RWPE2 (cell line): ENCODE data around the gene SCFD2.
"Not testable (repeated sequence)": the region's sequence is repeated elsewhere in the genome, so short reads cannot be mapped to it uniquely, and the experiment has no call there.

Experiments
- ATAC-seq: fragments of 200-7000 bp; cut with Tn5 transposase; 3 replicates; pipeline ENCODE4 v1.9.1; 2021; ENCODE audit warnings: low read depth
- DNase-seq: peaks from one replicate; pipeline ENCODE4 v3.0.0-alpha.2; 2020; ENCODE audit warnings: low spot score
- H3K27ac ChIP-seq: fragments of 450-650 bp; 2 replicates; pipeline ENCODE4 v1.5.1; 2017; ENCODE audit warnings: mild to moderate bottlenecking; ENCODE audit not compliant: poor library complexity, severe bottlenecking
- H3K27me3 ChIP-seq: fragments of 250-450 bp; sonication (Bioruptor Pico); 2 replicates; pipeline ENCODE4 v1.5.1; 2021; ENCODE audit warnings: mild to moderate bottlenecking, moderate library complexity; ENCODE audit not compliant: insufficient read depth, poor library complexity, severe bottlenecking
- H3K36me3 ChIP-seq: fragments of 250-450 bp; sonication (Bioruptor Pico); 2 replicates; pipeline ENCODE4 v1.5.1; 2020; ENCODE audit warnings: low read depth, mild to moderate bottlenecking, moderate library complexity
- H3K4me1 ChIP-seq: fragments of 250-450 bp; sonication (Bioruptor Pico); 2 replicates; pipeline ENCODE4 v1.5.1; 2021; ENCODE audit warnings: mild to moderate bottlenecking, moderate library complexity; ENCODE audit not compliant: insufficient read depth, poor library complexity, severe bottlenecking
- H3K4me3 ChIP-seq: fragments of 250-450 bp; sonication (Bioruptor Pico); 2 replicates; pipeline ENCODE4 v1.5.1; 2021; ENCODE audit warnings: mild to moderate bottlenecking, moderate library complexity; ENCODE audit not compliant: severe bottlenecking
- H3K9me3 ChIP-seq: fragments of 250-450 bp; sonication (Bioruptor Pico); 2 replicates; pipeline ENCODE4 v1.5.1; 2021; ENCODE audit warnings: mild to moderate bottlenecking, moderate library complexity; ENCODE audit not compliant: severe bottlenecking
- CTCF ChIP-seq: fragments of 450-650 bp; IDR thresholded peaks from one replicate; pipeline ENCODE4 v1.5.1; 2017; ENCODE audit warnings: mild to moderate bottlenecking, moderate library complexity; ENCODE audit not compliant: poor library complexity, severe bottlenecking

SCFD2 gene

GRCh38 chr4:53183754-53184153 is 182.1 kb downstream of the SCFD2 start:
- H3K4me3 ChIP-seq, result no peak overlapping the region
- H3K9me3 ChIP-seq, result no peaks in the 10 kb centered on the region
- ATAC-seq, result no peak
- no peaks in the 10 kb centered on the region for H3K27me3 ChIP-seq
- no peak overlapping the region for H3K27ac ChIP-seq
- H3K4me1 ChIP-seq, result no peaks in the 10 kb centered on the region
- no peaks in the 10 kb centered on the region for H3K36me3 ChIP-seq
- no peak for DNase-seq
- no peak for TF ChIP-seq CTCF

- H3K4me1 ChIP-seq, H3K27ac ChIP-seq, H3K4me3 ChIP-seq, H3K27me3 ChIP-seq, DNase-seq, H3K36me3 ChIP-seq, ATAC-seq, H3K9me3 ChIP-seq: not testable (repeated sequence)
These were observed 188.1 kb downstream of the SCFD2 start for GRCh38 chr4:53177751-53178150.

- Histone ChIP-seq H3K27me3 (no peaks in the 10 kb centered on the region), H3K4me3 (no peak overlapping the region), H3K27ac (no peak overlapping the region), H3K36me3 (no peaks in the 10 kb centered on the region), H3K4me1 (no peaks in the 10 kb centered on the region), H3K9me3 (no peaks in the 10 kb centered on the region)
- ATAC-seq (no peak), DNase-seq (no peak)
- no peak for TF ChIP-seq CTCF
These were observed 190.2 kb downstream of the SCFD2 start for GRCh38 chr4:53175640-53176039.

GRCh38 chr4:53174823-53175222 is 191.0 kb downstream of the SCFD2 start:
- ATAC-seq (no peak), DNase-seq (no peak)
- Histone ChIP-seq H3K27me3 (no peaks in the 10 kb centered on the region), H3K4me3 (no peak overlapping the region), H3K36me3 (no peaks in the 10 kb centered on the region), H3K9me3 (no peaks in the 10 kb centered on the region), H3K27ac (no peak overlapping the region), H3K4me1 (no peaks in the 10 kb centered on the region)
- TF ChIP-seq CTCF, result no peak

GRCh38 chr4:53173576-53173975 is 192.3 kb downstream of the SCFD2 start:
- Histone ChIP-seq H3K4me3 (no peak overlapping the region), H3K27me3 (no peaks in the 10 kb centered on the region), H3K9me3 (no peaks in the 10 kb centered on the region), H3K36me3 (no peaks in the 10 kb centered on the region), H3K27ac (no peak overlapping the region), H3K4me1 (no peaks in the 10 kb centered on the region)
- no peak for ATAC-seq
- no peak for TF ChIP-seq CTCF
- DNase-seq, result no peak

- no peaks in the 10 kb centered on the region for H3K4me1 ChIP-seq
- H3K9me3 ChIP-seq, result no peaks in the 10 kb centered on the region
- ATAC-seq (no peak), DNase-seq (no peak)
- H3K36me3 ChIP-seq, result no peaks in the 10 kb centered on the region
- no peak overlapping the region for H3K27ac ChIP-seq
- no peak for TF ChIP-seq CTCF
- no peaks in the 10 kb centered on the region for H3K27me3 ChIP-seq
- H3K4me3 ChIP-seq, result no peak overlapping the region
These were observed 194.1 kb downstream of the SCFD2 start for GRCh38 chr4:53171797-53172196.
